GM11168 (cell line): ENCODE data around the gene VKORC1L1.
"Not testable (repeated sequence)": the region's sequence is repeated elsewhere in the genome, so short reads cannot be mapped to it uniquely, and the experiment has no call there.

Source experiments
- in situ Hi-C: fragments of 300-500 bp; cut with MboI; formaldehyde crosslinking; loops from one replicate; pipeline ENCODE4 v1.12.0; 2022; ENCODE audit warnings: low sequenced_read_pairs; ENCODE audit not compliant: unreplicated experiment

The VKORC1L1 gene

DNA sequence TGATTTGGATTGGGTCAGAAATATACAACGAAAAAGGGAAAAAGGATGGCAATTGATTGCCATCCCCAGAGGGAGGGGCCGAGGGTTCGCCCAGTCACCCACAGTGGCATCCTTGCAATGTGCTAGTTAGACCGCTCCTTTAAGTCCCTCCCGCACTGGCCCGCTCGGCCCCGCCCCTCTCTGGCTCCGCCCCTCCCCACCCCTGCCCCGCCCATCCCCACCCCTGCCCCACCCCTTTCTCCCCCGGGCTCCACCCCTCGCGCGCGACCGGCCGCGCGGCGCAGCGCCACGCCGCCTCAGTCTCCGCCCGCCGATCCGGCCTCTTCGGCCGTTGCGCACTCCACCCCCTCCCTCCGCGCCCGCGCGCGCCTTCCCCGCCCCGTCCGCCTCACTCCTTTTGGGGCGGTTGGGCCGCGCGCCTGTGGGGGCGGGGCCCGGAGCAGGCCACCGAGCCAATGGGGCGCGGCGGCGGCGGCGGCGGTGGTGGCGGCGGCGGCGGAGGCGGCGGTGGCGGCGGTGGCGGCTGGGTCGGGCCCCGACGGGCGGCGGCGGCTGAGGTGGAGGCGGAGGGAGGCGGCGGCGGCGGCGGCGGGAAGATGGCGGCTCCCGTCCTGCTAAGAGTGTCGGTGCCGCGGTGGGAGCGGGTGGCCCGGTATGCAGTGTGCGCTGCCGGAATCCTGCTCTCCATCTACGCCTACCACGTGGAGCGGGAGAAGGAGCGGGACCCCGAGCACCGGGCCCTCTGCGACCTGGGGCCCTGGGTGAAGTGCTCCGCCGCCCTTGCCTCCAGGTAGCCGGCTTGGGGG, at the start of gene VKORC1L1:
VKORC1L1 (plus strand) TSS at position 299 of the 806 bp plus-strand sequence; CDS start at position 597, 298 bp downstream.
- in situ Hi-C loops, result no loop called here

DNA sequence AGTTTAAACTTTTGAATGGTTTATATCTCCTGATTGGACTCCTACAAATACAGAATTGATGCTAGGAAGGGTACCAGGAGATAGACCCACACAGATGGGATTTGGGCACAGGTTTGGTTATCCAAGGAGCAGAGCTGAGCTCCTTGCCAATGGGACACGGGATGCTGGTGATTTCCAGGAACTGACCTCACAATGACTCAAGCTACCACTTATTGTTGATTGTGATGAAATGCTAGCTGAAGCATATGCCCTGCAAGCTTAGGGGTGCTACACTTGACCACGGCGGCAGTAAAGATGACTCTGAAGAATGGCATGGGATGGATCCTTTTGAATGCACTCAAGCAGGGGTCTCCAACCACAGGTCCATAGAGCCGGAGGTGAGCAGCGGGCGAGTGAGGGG, 45.5 kb upstream of the VKORC1L1 start:
- in situ Hi-C loops, result no loop called here

DNA sequence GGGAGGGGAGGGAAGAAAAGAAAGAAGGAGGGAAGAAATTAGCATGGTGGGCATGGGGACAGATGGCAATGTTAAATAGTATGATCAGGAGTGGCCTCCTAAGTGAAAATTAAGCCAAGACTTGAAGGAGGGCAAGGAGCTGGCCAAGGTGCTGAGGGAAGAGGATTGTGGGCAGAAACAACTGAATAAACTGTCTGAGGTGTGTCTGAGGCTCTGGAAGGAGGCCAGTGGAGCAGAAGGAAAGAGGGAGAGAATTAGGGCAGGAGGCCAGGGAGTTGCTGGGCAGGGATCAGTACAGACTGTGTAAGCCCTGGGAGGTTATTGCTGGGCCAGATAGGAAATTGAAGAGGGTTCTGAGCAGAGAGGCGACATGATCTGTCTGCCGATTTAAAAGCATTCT, 40.6 kb upstream of the VKORC1L1 start:
- in situ Hi-C loops, result no loop called here

DNA sequence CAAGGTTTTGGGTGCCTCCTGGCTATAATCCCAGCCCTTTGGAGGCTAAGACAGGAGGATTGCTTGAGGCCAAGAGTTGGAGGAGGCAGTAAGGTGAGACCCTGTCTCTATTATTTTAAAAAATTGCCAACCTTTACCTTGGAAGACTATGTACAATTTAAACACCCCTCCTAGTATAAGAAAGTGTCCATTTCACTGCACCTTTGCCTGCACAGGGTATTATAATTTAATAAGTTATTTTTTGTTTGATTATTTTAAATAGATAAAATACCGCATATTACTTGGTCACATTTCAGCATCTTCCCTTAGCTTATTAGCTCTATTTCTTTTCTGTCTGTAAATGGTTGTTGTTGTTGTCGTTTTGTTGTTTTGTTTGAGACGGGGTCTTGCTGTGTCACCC, 36.2 kb upstream of the VKORC1L1 start:
- in situ Hi-C loops, result not testable (repeated sequence)

DNA sequence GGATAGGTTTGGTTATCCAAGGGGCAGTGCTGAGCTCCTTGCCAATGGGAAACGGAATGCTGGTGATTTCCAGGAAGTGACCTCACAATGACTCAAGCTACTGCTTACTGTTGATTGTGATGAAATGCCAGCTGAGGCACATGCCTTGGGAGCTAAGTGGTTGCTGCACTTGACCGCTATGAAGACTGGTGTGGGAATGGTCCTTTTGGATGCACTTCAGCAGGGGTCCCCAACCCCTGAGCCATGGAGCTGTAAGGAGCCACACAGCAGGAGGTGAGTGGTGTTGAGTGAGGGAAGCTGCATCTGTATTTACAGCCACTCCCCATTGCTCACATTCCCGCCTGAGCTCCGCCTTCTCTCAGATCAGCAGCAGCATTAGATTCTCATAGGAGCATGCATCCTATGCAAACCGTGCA, 35.3 kb upstream of the VKORC1L1 start:
- in situ Hi-C loops, result not testable (repeated sequence)

DNA sequence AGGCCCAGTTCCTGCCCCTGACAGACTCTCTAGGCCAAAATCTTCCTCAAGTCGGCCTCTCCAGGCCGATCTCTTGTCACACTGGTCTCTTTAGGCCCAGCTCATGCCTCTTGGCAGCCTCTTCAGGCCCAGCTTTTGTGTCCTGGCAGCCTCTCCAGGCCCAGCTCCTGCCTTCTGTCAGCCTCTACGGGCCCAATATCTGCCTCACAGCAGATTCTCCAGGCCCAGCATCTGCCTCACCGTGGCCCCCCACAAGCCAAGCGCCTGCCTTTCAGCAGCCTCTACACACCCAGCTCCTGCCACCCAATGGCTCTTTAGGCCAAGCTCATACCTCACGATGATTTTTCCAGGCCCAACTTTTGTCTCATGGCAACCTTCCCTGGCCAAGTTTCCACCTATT, 33.0 kb upstream of the VKORC1L1 start:
- in situ Hi-C loops, result no loop called here

DNA sequence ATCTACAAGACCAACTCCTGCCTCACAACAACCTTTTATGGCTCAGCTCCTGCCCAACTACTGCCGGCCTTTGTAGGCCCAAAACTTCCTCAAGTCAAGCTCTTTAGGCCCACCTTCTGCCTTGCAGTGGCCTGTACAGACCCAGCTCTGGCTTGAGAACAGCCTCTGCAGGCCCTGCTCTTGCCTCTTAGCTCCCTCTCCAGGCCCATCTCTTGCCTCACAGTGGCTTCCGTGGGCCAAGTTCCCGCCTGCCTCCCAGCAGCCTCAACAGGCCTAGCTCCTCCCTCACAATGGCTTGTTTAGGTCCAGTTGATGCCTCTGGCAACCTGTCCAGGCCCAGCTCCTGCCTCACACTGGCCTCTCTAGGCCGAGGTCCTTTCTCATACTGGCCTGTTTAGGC, 32.4 kb upstream of the VKORC1L1 start:
- in situ Hi-C loops, result no loop called here

DNA sequence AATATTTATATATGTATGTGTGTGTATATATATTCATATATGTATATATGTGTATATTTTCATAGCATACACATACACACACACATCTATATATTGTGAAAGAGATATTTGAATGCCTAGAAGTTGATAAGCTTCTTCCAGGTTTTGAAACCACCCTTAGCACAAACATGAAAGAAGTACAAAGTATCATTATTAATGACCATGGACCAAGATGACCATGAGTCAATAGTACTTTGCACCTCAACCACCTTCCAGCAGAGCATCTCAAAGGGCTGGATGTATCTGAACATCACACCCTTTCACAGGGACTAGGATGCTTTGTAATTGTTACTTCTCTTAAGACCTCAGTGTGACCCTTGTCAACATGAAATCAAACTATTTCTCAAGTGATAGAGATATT, 29.3 kb upstream of the VKORC1L1 start:
- in situ Hi-C loops, result not testable (repeated sequence)

DNA sequence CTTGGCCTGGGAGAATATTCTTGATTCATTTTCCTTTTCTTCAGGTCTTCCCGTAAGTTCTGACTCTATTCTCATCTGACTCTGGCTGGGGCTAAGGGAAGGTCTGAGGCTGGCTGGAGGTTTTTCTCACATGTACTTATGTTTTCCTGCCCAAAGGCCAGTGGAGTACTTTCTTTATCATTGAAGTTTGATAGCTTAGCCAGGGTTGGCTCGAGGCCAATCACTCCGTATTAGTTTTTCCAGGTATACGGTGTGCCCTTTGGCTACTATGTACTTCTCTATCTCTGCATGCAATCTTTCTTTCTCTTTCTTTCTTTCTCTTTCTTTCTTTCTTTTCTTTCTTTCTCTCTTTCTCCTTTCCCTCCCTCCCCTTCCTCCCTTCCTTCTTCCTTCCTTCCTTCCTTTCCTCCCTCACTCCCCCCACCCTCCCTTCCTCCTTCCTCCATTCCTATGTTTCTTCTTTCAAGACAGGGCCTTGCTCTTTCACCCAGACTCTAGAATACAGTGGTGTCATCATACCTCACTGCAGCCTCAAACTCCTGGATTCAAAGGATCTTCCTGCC, 26.8 kb upstream of the VKORC1L1 start:
- in situ Hi-C loops, result no loop called here

DNA sequence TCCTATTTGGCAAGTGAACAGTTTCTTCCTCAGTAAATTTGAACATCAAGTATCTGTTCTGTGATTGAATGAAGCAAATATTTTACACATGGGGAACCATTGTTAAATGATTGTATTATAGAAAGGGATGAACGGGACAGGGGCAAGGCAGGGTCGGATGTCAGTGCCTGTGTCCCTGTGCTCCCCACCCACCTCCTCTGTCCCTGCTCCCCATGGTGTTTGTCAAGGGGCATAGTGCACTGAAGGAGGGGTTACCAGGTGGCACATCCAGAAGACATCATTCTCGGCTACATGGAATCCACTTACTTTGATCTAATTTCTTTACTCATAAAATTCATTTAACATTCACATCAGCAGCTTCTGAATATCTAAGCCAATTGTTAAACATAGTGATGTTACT, 19.4 kb upstream of the VKORC1L1 start:
- in situ Hi-C loops, result not testable (repeated sequence)

DNA sequence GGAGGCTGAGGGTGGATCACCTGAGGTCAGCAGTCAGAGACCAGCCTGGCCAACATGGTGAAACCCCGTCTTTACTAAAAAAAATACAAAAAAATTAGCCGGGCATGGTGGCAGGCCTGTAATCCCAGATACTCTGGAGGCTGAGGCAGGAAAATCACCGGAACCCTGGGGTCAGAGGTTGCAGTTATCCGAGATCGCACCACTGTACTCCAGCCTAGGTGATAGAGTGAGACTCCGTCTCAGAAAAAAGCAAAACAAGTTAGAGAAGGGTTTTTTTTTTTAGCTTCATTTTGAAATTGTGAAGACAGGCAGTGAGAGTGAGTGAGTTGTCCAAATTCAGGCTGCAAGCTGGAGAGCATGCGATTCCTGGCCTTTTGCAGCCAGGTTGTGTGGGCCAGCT, 19.0 kb upstream of the VKORC1L1 start:
- in situ Hi-C loops, result not testable (repeated sequence)

DNA sequence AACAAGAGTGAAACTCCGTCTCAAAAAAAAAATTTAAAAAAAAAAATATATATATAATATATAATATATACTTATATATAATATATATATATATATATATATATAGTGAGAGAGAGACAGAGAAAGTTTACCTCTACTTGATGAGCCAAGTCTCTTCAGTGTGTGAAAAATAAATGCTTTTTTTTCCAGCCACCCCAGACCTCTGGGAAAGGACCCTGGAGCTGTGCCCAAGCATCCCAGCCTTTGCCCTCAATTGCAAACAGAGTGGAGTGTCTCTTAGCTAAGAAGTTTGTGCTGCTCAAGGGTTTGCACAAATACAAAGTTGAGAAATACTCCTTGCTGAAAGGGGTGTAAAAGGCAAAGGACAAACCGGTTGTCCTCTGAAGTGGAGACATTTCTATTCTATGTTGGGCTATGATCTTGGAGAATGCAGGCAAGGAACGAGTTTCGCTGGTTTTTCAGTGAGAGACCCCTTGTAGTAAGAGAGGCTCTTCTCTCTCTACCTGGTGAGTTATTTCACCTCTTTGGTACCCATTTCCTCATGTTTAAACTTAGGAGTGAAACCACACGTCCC, 15.5 kb upstream of the VKORC1L1 start:
- in situ Hi-C loops, result not testable (repeated sequence)

DNA sequence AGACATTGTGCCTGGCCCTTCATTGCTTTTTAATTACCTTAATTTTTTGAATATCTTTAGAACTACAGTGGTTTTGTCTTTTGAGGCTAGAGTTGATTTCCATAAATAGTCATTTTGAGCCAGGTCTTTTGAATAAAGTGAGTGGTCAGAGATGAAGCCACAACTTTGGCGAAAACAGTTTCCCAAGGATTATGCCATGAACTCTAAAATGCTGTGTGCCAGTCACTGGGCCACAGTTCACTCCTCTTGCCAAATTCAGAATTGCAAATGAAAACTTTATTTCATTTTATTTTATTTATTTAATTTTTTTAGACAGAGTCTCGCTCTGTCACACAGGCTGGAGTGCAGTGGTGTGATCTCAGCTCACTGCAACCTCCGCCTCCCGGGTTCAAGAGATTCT, 14.2 kb upstream of the VKORC1L1 start:
- in situ Hi-C loops, result not testable (repeated sequence)

DNA sequence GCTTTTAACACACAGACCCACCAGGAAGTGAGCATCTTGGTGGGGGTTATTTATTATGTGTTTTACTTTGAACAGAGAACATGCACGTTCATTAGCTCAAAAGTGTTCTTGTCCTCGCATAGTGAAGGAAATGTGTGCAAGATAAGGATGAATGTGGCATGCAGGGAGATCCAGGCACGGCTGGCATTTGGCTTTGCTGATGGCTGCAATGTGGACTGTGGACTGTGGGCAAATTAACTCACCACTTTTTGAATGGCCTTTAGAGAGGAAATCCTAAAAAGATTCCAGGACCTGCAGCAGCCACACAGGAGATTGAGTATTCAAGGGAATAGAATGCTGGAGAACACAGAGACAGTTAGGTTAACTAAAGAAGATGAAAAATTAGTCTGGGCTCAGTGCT, 6.6 kb upstream of the VKORC1L1 start:
- in situ Hi-C loops, result not testable (repeated sequence)

DNA sequence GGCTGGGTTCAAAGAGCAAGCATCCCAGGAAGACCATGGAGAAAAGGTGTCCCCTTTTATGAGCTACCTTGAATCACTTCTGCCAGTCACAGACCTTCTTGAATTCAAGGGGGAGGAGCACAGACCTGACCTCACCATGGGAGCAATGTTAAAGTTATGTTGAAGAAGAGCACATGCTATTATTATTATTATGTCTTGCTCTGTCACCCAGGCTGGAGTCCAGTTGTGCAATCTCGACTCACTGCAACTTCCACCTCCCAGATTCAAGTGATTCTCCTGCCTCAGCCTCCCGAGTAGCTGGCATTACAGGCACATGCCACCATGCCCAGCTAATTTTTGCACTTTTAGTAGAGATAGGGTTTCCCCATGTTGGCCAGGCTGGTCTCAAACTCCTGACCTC, 5.2 kb upstream of the VKORC1L1 start:
- in situ Hi-C loops, result not testable (repeated sequence)

DNA sequence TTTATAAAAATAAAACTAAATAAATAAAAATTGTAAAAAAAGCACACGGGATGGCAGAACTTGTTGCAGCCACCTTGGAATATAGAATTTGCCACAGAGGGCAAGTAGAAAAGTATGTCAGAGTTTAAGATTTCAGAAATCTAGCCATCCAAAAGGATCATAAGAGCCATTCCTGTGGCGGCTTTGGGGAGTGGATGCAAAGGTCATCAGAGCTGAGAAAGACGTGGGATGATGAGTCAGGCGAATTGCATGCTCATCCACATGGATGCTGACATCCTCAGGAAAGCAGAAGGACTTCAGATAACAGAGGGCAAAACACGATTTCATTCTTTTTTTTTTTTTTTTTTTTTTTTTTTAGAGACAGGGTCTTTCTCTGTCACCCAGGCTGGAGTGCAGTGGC, 3.6 kb upstream of the VKORC1L1 start:
- in situ Hi-C loops, result not testable (repeated sequence)

DNA sequence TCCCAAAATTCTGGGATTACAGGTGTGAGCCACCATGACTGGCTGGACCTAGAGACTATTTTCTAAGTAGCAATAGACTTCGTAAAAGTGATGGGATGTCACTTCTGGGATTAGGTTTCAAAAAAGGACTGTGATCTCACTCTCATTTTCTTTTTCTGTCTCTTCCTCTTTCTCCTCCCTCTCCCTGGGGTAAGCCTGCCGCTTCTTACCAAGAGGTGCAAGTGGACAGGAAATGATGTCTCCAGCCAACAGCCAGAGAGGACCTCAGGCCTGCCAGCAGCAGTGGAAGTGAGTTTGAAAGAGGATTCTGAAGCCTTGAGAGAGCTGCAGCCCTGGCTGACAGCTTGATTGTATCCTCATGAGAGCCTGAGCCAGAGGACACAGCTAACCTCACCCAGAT, 1.4 kb upstream of the VKORC1L1 start:
- in situ Hi-C loops, result not testable (repeated sequence)

DNA sequence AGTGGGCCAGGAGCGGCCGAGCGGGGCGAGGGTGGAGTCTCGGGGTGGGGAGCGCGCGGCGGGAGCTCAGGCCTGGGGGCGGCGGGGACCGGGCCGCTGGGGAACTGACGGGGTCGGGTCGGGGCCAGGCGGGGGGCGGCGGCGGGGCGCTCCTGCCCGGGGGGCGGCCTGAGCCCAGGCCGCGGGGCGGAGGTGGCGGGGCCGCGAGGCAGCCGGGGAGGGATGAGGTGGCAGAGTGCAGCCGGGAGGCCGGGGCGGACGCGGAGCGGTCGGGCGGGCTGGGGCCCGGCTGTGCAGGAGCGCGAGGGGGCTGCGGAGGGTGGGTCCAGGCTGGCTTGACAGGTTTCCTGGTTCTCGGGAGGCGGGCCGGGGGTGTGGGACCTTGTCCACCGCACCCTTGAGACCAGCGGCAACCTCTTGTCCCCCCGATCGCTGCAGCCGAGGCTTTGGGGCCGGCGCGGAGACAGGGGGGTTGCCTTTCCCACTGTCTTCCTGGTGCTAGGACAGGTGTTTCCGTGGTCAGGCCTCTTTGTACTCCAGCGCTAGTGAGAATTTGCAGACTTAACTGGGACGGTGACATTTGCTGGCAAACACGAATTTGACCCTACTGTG, 814 bp downstream of the VKORC1L1 start:
- in situ Hi-C loops, result not testable (repeated sequence)

DNA sequence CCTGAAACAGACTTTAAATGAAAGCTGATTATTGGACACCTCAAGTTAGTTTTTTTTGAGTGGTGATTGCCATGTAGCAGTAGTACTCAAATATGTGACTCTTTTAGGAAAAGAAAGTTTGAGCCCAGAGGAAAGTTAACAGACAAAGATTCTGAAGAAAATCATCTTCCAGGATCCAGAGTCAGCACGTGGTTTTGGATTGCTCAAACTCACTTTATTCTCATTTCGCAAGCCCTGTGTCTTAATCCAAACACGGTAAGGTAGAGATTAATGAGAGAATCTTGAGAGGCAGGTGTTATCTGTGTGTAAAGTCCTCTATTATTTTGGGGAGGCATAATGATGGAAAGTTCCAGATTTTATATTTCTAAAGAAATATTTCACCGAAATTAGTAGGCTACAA, 2.8 kb downstream of the VKORC1L1 start:
- in situ Hi-C loops, result not testable (repeated sequence)

DNA sequence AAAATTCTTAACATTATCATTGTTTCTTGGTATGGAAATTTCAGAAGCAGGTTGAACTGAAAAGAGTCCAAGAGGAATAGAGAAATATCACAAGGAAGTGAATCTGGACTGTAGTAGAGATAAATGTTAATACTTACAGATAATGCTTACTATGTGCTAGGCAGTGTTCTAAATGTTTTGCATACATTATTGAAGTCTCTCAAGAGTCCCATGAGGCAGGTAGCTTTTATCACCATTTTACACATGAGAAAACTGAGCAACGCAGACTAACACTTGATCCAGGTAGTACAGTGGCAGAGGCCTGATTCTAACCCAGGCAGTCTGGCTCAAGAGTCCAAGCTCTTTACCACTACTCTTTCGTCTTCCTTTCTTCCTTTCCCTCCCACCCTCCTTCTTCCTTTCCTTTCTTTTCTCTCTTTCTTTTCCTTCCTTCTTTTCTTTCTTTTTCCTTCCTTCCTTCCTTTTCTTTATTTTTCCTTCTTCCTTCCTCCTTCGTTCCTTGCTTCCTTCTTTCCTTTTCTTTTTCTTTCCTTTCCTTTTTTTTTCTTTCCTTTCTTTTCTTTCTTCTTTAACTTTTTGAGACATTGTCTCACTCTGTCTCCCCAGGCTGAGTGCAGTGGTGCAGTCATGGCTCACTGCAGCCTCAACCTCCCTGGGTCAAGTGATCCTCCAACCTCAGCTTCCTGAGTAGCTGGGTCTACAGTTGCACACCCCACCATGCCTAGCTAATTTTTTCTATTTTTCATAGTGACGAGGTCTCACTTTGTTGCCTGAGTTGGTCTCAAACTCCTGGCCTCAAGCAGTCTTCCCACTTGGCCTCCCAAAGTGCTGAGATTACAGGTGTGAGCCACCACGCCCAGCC, 6.6 kb downstream of the VKORC1L1 start:
- in situ Hi-C loops, result not testable (repeated sequence)
